Ishikawa (cell line): ENCODE results near the gene DZIP1L.

Experiments
- CEBPB ChIP-seq: IDR thresholded peaks from 2 replicates; pipeline ENCODE4 v1.6.1; 2012
- CREB1 ChIP-seq: IDR thresholded peaks from 2 replicates; pipeline ENCODE4 v1.6.1; 2012; ENCODE audit warnings: low read depth
- EGR1 ChIP-seq: IDR thresholded peaks from 2 replicates; pipeline ENCODE4 v1.6.1; 2012
- EP300 ChIP-seq: IDR thresholded peaks from 2 replicates; pipeline ENCODE4 v1.6.1; 2012; ENCODE audit warnings: borderline replicate concordance
- FOXM1 ChIP-seq: IDR thresholded peaks from 2 replicates; pipeline ENCODE4 v1.6.1; 2012; ENCODE audit warnings: low read depth, borderline replicate concordance
- NFIC ChIP-seq: IDR thresholded peaks from 2 replicates; pipeline ENCODE4 v1.6.1; 2012
- RAD21 ChIP-seq: IDR thresholded peaks from 2 replicates; pipeline ENCODE4 v1.6.1; 2012; ENCODE audit warnings: low read depth
- TAF1 ChIP-seq: IDR thresholded peaks from 2 replicates; pipeline ENCODE4 v1.6.1; 2012; ENCODE audit warnings: low read depth, mild to moderate bottlenecking
- TCF12 ChIP-seq: IDR thresholded peaks from 2 replicates; pipeline ENCODE4 v1.6.1; 2012; ENCODE audit warnings: low read depth
- TEAD4 ChIP-seq: IDR thresholded peaks from 2 replicates; pipeline ENCODE4 v1.6.1; 2012
- YY1 ChIP-seq: IDR thresholded peaks from 2 replicates; pipeline ENCODE4 v1.6.1; 2012; ENCODE audit warnings: low read depth
- ZBTB7A ChIP-seq: IDR thresholded peaks from 2 replicates; pipeline ENCODE4 v1.6.1; 2012; ENCODE audit warnings: low read depth
- TF ChIP-seq, protein P1 (sequence below): IDR thresholded peaks from 2 replicates; pipeline ENCODE4 v1.6.1; 2012
- TF ChIP-seq, protein P2 (sequence below): IDR thresholded peaks from 2 replicates; pipeline ENCODE4 v1.6.1; 2012; ENCODE audit warnings: low read depth, mild to moderate bottlenecking
- TF ChIP-seq, protein P3 (sequence below): IDR thresholded peaks from 2 replicates; pipeline ENCODE4 v1.6.1; 2012

DZIP1L gene

DNA sequence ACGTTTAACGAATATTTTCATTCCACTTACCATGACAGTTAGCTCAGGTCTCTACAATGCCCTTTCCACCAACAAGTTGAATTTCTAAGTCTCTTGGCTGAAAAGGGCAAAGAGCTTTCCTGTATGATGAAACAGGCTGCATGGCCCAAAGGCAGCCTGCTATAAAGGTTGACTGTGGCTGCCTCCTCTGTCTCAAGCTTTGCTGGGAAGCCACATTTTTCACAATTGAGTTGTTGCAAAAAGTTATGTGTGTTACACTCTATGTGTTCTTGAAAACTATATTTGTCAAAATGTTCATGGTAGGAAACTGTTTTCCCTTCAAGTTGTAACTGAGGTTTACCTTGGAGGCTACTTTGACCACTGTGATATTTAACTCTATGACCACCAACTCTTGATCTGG, 49.5 kb downstream of the DZIP1L start:
- TF ChIP-seq, protein P1, sequence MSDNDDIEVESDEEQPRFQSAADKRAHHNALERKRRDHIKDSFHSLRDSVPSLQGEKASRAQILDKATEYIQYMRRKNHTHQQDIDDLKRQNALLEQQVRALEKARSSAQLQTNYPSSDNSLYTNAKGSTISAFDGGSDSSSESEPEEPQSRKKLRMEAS, result no peak
- TF ChIP-seq TAF1 (no peak), CEBPB (no peak), CREB1 (no peak), EP300 (no peak), TCF12 (no peak), ZBTB7A (no peak), NFIC (no peak), YY1 (no peak), RAD21 (no peak), TEAD4 (no peak), FOXM1 (no peak), EGR1 (no peak)
- TF ChIP-seq, protein P2, sequence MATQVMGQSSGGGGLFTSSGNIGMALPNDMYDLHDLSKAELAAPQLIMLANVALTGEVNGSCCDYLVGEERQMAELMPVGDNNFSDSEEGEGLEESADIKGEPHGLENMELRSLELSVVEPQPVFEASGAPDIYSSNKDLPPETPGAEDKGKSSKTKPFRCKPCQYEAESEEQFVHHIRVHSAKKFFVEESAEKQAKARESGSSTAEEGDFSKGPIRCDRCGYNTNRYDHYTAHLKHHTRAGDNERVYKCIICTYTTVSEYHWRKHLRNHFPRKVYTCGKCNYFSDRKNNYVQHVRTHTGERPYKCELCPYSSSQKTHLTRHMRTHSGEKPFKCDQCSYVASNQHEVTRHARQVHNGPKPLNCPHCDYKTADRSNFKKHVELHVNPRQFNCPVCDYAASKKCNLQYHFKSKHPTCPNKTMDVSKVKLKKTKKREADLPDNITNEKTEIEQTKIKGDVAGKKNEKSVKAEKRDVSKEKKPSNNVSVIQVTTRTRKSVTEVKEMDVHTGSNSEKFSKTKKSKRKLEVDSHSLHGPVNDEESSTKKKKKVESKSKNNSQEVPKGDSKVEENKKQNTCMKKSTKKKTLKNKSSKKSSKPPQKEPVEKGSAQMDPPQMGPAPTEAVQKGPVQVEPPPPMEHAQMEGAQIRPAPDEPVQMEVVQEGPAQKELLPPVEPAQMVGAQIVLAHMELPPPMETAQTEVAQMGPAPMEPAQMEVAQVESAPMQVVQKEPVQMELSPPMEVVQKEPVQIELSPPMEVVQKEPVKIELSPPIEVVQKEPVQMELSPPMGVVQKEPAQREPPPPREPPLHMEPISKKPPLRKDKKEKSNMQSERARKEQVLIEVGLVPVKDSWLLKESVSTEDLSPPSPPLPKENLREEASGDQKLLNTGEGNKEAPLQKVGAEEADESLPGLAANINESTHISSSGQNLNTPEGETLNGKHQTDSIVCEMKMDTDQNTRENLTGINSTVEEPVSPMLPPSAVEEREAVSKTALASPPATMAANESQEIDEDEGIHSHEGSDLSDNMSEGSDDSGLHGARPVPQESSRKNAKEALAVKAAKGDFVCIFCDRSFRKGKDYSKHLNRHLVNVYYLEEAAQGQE, result no peak
- TF ChIP-seq, protein P3, sequence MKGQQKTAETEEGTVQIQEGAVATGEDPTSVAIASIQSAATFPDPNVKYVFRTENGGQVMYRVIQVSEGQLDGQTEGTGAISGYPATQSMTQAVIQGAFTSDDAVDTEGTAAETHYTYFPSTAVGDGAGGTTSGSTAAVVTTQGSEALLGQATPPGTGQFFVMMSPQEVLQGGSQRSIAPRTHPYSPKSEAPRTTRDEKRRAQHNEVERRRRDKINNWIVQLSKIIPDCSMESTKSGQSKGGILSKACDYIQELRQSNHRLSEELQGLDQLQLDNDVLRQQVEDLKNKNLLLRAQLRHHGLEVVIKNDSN, result no peak

DNA sequence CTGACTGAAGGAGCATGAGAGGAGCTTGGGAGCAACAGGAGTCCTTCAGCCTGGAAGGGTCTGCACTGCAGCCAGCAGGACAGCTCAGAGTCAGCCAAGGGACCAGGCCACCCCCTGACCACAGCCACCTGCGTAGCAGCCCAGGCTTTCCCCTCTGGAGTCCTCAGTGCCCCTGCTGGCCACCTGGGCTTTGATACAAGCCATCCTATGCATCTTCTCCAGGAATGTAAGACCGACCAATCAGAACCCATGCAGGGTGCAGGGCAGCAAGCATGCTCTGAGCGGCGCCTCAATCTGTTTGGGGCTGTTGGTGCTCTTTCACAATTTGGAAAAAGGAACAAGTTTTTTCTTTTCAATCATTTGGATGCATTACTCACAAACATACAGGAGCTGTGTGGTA, 52.0 kb downstream of the DZIP1L start:
- TF ChIP-seq TAF1, result no peak
- TF ChIP-seq ZBTB7A, result no peak
- no peak for TF ChIP-seq CEBPB
- no peak for TF ChIP-seq YY1
- TF ChIP-seq TCF12, result no peak
- TF ChIP-seq FOXM1, result no peak
- TF ChIP-seq, protein P2, result no peak
- no peak for TF ChIP-seq CREB1
- TF ChIP-seq TEAD4, result no peak
- TF ChIP-seq NFIC, result no peak
- TF ChIP-seq EGR1, result no peak
- TF ChIP-seq, protein P3, result no peak
- TF ChIP-seq EP300, result no peak
- no peak for TF ChIP-seq RAD21
- TF ChIP-seq, protein P1, result no peak

DNA sequence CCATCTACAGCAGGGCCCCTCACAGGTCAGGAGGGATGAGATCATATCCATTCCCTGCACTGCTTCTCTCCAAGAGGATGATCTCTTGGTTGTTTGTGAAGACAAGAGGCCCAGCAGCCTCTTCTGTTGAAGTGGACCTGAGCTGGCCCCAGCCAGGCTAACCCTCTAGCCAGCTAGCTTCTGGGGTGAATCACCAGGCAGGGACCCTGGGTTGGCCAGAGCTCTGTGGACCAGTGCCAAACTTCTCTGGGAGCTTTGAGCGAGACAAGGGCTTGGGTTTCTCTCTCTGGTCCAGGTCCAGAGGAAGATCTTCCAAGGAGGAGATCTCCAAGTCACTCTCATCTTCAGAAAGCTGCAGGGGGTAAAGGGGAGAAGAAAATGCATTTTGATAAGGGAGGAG, 52.8 kb downstream of the DZIP1L start:
- TF ChIP-seq, protein P1, result no peak
- no peak for TF ChIP-seq TEAD4
- TF ChIP-seq EGR1, result no peak
- TF ChIP-seq, protein P2, result no peak

DNA sequence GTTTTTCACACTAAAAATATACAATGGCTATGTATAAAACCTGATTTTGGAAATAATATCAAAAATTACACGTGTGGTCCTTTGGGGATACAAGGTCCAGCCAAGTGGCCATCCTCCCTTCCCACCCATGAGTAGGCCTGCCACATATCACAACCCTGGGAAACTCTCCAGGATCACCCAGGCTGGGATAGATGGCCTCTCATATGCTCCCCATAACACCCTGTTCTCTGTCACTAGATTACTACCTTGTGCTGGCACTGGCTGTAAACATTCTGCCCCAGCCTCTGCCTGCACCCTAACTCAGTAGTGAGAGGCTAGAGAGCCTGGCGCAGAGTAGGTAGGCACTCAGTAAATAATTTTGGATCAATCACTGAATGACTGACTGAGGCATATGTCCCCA, 53.4 kb downstream of the DZIP1L start:
- no peak for TF ChIP-seq TCF12
- no peak for TF ChIP-seq TAF1

DNA sequence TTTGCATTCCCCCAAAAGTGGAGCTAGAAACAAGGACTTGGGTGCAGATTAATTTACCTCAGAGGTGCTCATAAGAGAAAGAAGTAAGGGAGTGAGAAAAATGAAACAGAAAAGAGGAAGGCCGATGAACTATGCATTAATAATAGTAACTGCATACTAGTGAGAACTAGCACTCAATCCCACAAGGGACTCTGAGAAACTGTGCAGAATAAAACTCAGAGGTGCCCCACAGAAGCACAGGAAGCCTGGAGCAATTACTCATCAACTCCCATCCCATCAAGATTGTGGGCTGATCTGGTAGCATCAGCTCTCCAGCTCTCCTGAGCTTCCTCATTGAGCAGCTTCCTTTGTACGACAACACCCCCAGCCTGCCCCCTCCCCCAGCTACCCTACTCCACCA, 54.6 kb downstream of the DZIP1L start:
- no peak for TF ChIP-seq ZBTB7A
- TF ChIP-seq, protein P2, result no peak
- TF ChIP-seq CREB1, result no peak
- no peak for TF ChIP-seq FOXM1
- no peak for TF ChIP-seq CEBPB
- no peak for TF ChIP-seq TAF1
- TF ChIP-seq YY1, result no peak
- TF ChIP-seq TEAD4, result no peak
- TF ChIP-seq RAD21, result no peak
- TF ChIP-seq EP300, result no peak
- no peak for TF ChIP-seq NFIC
- TF ChIP-seq, protein P3, result no peak
- TF ChIP-seq, protein P1, result no peak
- TF ChIP-seq TCF12, result no peak
- TF ChIP-seq EGR1, result no peak
